ENCODE measurements around the gene CYB561D2.

CYB561D2 gene

GRCh38 chr3:50373146-50374051 lies 22.7 kb downstream of the CYB561D2 start:
- H3K9me3 Mint-ChIP-seq: no peaks in the 10 kb centered on the region
- no peak for DNase-seq (ENCODE audit: low spot score)
- H3K27ac Mint-ChIP-seq: peak overlapping the region; percentile 53
- H3K4me1 Mint-ChIP-seq (ENCODE audit: low read depth): peaks cover 2% of the 10 kb centered on the region
- no peaks in the 10 kb centered on the region for H3K36me3 Mint-ChIP-seq (ENCODE audit: low read depth)
- no peaks in the 10 kb centered on the region for H3K27me3 Mint-ChIP-seq (ENCODE audit: low read depth)
- H3K4me3 Mint-ChIP-seq: no peak overlapping the region

- Mint-ChIP-seq H3K27me3 (ENCODE audit: low read depth) (no peaks in the 10 kb centered on the region), H3K27ac (no peak overlapping the region), H3K36me3 (ENCODE audit: low read depth) (no peaks in the 10 kb centered on the region), H3K4me1 (ENCODE audit: low read depth) (peaks cover 2% of the 10 kb centered on the region), H3K9me3 (no peaks in the 10 kb centered on the region), H3K4me3 (no peak overlapping the region)
- DNase-seq (ENCODE audit: low spot score): no peak
These were observed 23.9 kb downstream of the CYB561D2 start for GRCh38 chr3:50374363-50375257.

GRCh38 chr3:50375258-50375931 lies 24.7 kb downstream of the CYB561D2 start:
- DNase-seq (ENCODE audit: low spot score): no peak
- no peaks in the 10 kb centered on the region for H3K27me3 Mint-ChIP-seq (ENCODE audit: low read depth)
- no peaks in the 10 kb centered on the region for H3K9me3 Mint-ChIP-seq
- H3K36me3 Mint-ChIP-seq (ENCODE audit: low read depth): no peaks in the 10 kb centered on the region
- H3K4me1 Mint-ChIP-seq (ENCODE audit: low read depth): peaks cover 2% of the 10 kb centered on the region
- no peak overlapping the region for H3K27ac Mint-ChIP-seq
- no peak overlapping the region for H3K4me3 Mint-ChIP-seq

GRCh38 chr3:50378024-50378423 lies 27.4 kb downstream of the CYB561D2 start:
- no peaks in the 10 kb centered on the region for H3K27me3 Mint-ChIP-seq (ENCODE audit: low read depth)
- DNase-seq (ENCODE audit: low spot score): no peak
- H3K4me1 Mint-ChIP-seq (ENCODE audit: low read depth): peaks cover 2% of the 10 kb centered on the region
- no peaks in the 10 kb centered on the region for H3K36me3 Mint-ChIP-seq (ENCODE audit: low read depth)
- peak overlapping the region; percentile 24 for H3K27ac Mint-ChIP-seq
- H3K4me3 Mint-ChIP-seq: no peak overlapping the region
- H3K9me3 Mint-ChIP-seq: no peaks in the 10 kb centered on the region

GRCh38 chr3:50378757-50379156 lies 28.1 kb downstream of the CYB561D2 start:
- no peaks in the 10 kb centered on the region for H3K9me3 Mint-ChIP-seq
- H3K27ac Mint-ChIP-seq: no peak overlapping the region
- H3K4me3 Mint-ChIP-seq: no peak overlapping the region
- no peaks in the 10 kb centered on the region for H3K27me3 Mint-ChIP-seq (ENCODE audit: low read depth)
- no peaks in the 10 kb centered on the region for H3K4me1 Mint-ChIP-seq (ENCODE audit: low read depth)
- no peaks in the 10 kb centered on the region for H3K36me3 Mint-ChIP-seq (ENCODE audit: low read depth)
- DNase-seq (ENCODE audit: low spot score): no peak

GRCh38 chr3:50380405-50381085 lies 29.9 kb downstream of the CYB561D2 start:
- H3K27ac Mint-ChIP-seq: no peak overlapping the region
- no peaks in the 10 kb centered on the region for H3K36me3 Mint-ChIP-seq (ENCODE audit: low read depth)
- no peaks in the 10 kb centered on the region for H3K4me1 Mint-ChIP-seq (ENCODE audit: low read depth)
- H3K9me3 Mint-ChIP-seq: no peaks in the 10 kb centered on the region
- no peak for DNase-seq (ENCODE audit: low spot score)
- no peak overlapping the region for H3K4me3 Mint-ChIP-seq
- no peaks in the 10 kb centered on the region for H3K27me3 Mint-ChIP-seq (ENCODE audit: low read depth)

GRCh38 chr3:50381383-50381782 lies 30.7 kb downstream of the CYB561D2 start:
- no peaks in the 10 kb centered on the region for H3K27me3 Mint-ChIP-seq (ENCODE audit: low read depth)
- DNase-seq (ENCODE audit: low spot score): no peak
- no peaks in the 10 kb centered on the region for H3K36me3 Mint-ChIP-seq (ENCODE audit: low read depth)
- no peak overlapping the region for H3K4me3 Mint-ChIP-seq
- no peaks in the 10 kb centered on the region for H3K9me3 Mint-ChIP-seq
- H3K4me1 Mint-ChIP-seq (ENCODE audit: low read depth): no peaks in the 10 kb centered on the region
- H3K27ac Mint-ChIP-seq: no peak overlapping the region

- Mint-ChIP-seq H3K9me3 (no peaks in the 10 kb centered on the region), H3K36me3 (ENCODE audit: low read depth) (no peaks in the 10 kb centered on the region)
These were observed 32.1 kb downstream of the CYB561D2 start for GRCh38 chr3:50382722-50383121.

GRCh38 chr3:50383750-50384149 lies 33.1 kb downstream of the CYB561D2 start:
- DNase-seq (ENCODE audit: low spot score): no peak
- Mint-ChIP-seq H3K9me3 (no peaks in the 10 kb centered on the region), H3K4me1 (ENCODE audit: low read depth) (no peaks in the 10 kb centered on the region), H3K4me3 (no peak overlapping the region), H3K27ac (no peak overlapping the region), H3K36me3 (ENCODE audit: low read depth) (no peaks in the 10 kb centered on the region), H3K27me3 (ENCODE audit: low read depth) (no peaks in the 10 kb centered on the region)

More at GRCh38 chr3:50382722-50383121, 32.1 kb downstream of the CYB561D2 start:
- no peaks in the 10 kb centered on the region for H3K4me1 Mint-ChIP-seq (ENCODE audit: low read depth)
- no peak overlapping the region for H3K27ac Mint-ChIP-seq
- H3K27me3 Mint-ChIP-seq (ENCODE audit: low read depth): no peaks in the 10 kb centered on the region
- H3K4me3 Mint-ChIP-seq: no peak overlapping the region
- DNase-seq (ENCODE audit: low spot score): no peak

GRCh38 chr3:50385754-50386153 lies 35.1 kb downstream of the CYB561D2 start:
- H3K27me3 Mint-ChIP-seq (ENCODE audit: low read depth): no peaks in the 10 kb centered on the region
- no peaks in the 10 kb centered on the region for H3K36me3 Mint-ChIP-seq (ENCODE audit: low read depth)
- H3K9me3 Mint-ChIP-seq: no peaks in the 10 kb centered on the region
- no peak for DNase-seq (ENCODE audit: low spot score)
- H3K4me1 Mint-ChIP-seq (ENCODE audit: low read depth): no peaks in the 10 kb centered on the region
- H3K27ac Mint-ChIP-seq: no peak overlapping the region
- no peak overlapping the region for H3K4me3 Mint-ChIP-seq

- Mint-ChIP-seq H3K27ac (no peak overlapping the region), H3K4me1 (ENCODE audit: low read depth) (peaks cover 4% of the 10 kb centered on the region), H3K36me3 (ENCODE audit: low read depth) (no peaks in the 10 kb centered on the region), H3K4me3 (no peak overlapping the region), H3K9me3 (no peaks in the 10 kb centered on the region), H3K27me3 (ENCODE audit: low read depth) (no peaks in the 10 kb centered on the region)
- DNase-seq (ENCODE audit: low spot score): no peak
These were observed 37.5 kb downstream of the CYB561D2 start for GRCh38 chr3:50388016-50388719.

- no peaks in the 10 kb centered on the region for H3K36me3 Mint-ChIP-seq (ENCODE audit: low read depth)
- DNase-seq (ENCODE audit: low spot score): no peak
- no peak overlapping the region for H3K27ac Mint-ChIP-seq
- H3K4me1 Mint-ChIP-seq (ENCODE audit: low read depth): peaks cover 4% of the 10 kb centered on the region
- no peaks in the 10 kb centered on the region for H3K9me3 Mint-ChIP-seq
- no peak overlapping the region for H3K4me3 Mint-ChIP-seq
- H3K27me3 Mint-ChIP-seq (ENCODE audit: low read depth): no peaks in the 10 kb centered on the region
These were observed 38.2 kb downstream of the CYB561D2 start for GRCh38 chr3:50388720-50389413.
